AG10803 (cell line): ENCODE data around the gene LEF1.

Source experiments
- DNase-seq: peaks from one replicate; pipeline ENCODE4 v3.0.0; 2010; ENCODE audit warnings: low read depth
- H3K4me3 ChIP-seq: 2 replicates; pipeline ENCODE4 v1.5.1; 2011; ENCODE audit warnings: mild to moderate bottlenecking, low read length, control low read depth
- CTCF ChIP-seq: conservative IDR thresholded peaks from 2 replicates; pipeline ENCODE4 v1.5.1; 2011; ENCODE audit warnings: mild to moderate bottlenecking, low read length, control low read depth, inconsistent platforms

The LEF1 gene

GRCh38 chr4:108003982-108004515 is 164.7 kb downstream of the LEF1 start:
- no peak for TF ChIP-seq CTCF
- no peak overlapping the region for H3K4me3 ChIP-seq
- no peak for DNase-seq

- no peak overlapping the region for H3K4me3 ChIP-seq
- TF ChIP-seq CTCF: no peak
- no peak for DNase-seq
Measured at GRCh38 chr4:108001540-108002135, 167.1 kb downstream of the LEF1 start.

GRCh38 chr4:107999932-108000539 is 168.7 kb downstream of the LEF1 start:
- H3K4me3 ChIP-seq: no peak overlapping the region
- no peak for TF ChIP-seq CTCF
- DNase-seq: no peak

GRCh38 chr4:107997794-107998193 is 170.9 kb downstream of the LEF1 start:
- DNase-seq: no peak
- no peak for TF ChIP-seq CTCF
- no peak overlapping the region for H3K4me3 ChIP-seq
